Pancreas (tissue), 10 donors: ENCODE measurements around the gene CALB2. TPM values are rescaled to one million over a fixed set of nuclear protein-coding genes. Genes with fewer than 3 reads are reported as not detected.

Experiments used
- ATAC-seq, 4 donors: fragments of 200-7000 bp; cut with Tn5 transposase; one replicate each; pipeline versions ENCODE4 v1.8.0 to v1.9.1; 2020; ENCODE audit warnings: mild to moderate bottlenecking in 4 of 4, moderate library complexity in 4 of 4
- DNase-seq, 6 donors: peaks; one replicate each; pipeline ENCODE4 v3.0.0-alpha.2; 2020
- FAIRE-seq: peaks from 2 replicates; lab custom pipeline; 2012; peaks lifted over from hg19 to GRCh38; lab: Jason Lieb, UNC
- H3K27ac ChIP-seq, 4 donors: fragments of 200-600 bp; sonication (generic); 1 replicate in 3 of 4; 2 replicates in 1 of 4; pipeline versions ENCODE4 v1.5.0 to v1.8.0; 2020
- H3K27me3 ChIP-seq, 4 donors: fragments of 200-600 bp; one replicate each; pipeline ENCODE4 v1.8.0; 2021
- H3K36me3 ChIP-seq, 3 donors: fragments of 200-600 bp; sonication (generic) in 1 of 3; one replicate each; pipeline versions ENCODE4 v1.5.0 to v1.8.0; 2020 to 2021
- H3K4me1 ChIP-seq, 3 donors: fragments of 200-600 bp; one replicate each; pipeline ENCODE4 v1.8.0; 2021
- H3K4me3 ChIP-seq, 4 donors: fragments of 200-600 bp; sonication (generic) in 2 of 4; one replicate each; pipeline versions ENCODE4 v1.5.0 to v1.8.0; 2020 to 2021
- H3K9me3 ChIP-seq, 4 donors: fragments of 200-600 bp; one replicate each; pipeline ENCODE4 v1.8.0; 2021
- CTCF ChIP-seq, 4 donors: fragments of 200-600 bp; sonication (generic) in 3 of 4; IDR thresholded peaks; one replicate each; pipeline versions ENCODE4 v1.5.0 to v1.8.0; 2021; ENCODE audit warnings: antibody characterized with exemption in 4 of 4
- WGBS, 2 donors: extraction: QIAGEN DNeasy Blood & Tissue Kit; methylation state at CpG; one replicate each; pipeline ENCODE4 v1.1.7; 2013; 5-methylcytosine and 5-hydroxymethylcytosine counted together
- intact Hi-C, 3 donors: fragments of 100-400 bp; cut with DNase I; formaldehyde crosslinking; loops; one replicate each; pipeline versions ENCODE4 v1.11.1 to v1.14.2; 2022
- polyA plus RNA-seq, 2 donors: library from polyadenylated mRNA; stranded (reverse); fragments of 200-250 nt; gene quantifications; one replicate each; pipeline ENCODE4 v1.2.3, GENCODE V29; 2013
- total RNA-seq, 6 donors: library from RNA; stranded (reverse); fragmentation: NEBNext Ultra II Directional in 4 of 6; extraction: Animal tissue kit (Norgen Biotek cat#: 25700) in 4 of 6; gene quantifications; one replicate each; pipeline versions ENCODE4 v1.2.1 to v1.2.4, GENCODE V29; 2021 to 2023
- donor health status: healthy with polysubstance abuse.
- donor health status: DM: no; HTN: no; CAD: no; lungs with moderate emphysema.
- donor health status: DM: no; HTN: no; CAD: no.
- donor health status: control.
- donor health status: control.
- donor health status: Bipolar disorder and iron deficiency.
- donor health status: DM: yes; HTN: yes; CAD: no.
- donor health status: DM: no; HTN: no; CAD: no.
- donor health status: DM: no; HTN: no; CAD: no.
- donor health status: DM: yes; HTN: yes; CAD: no.

CALB2 gene
- total and polyA plus RNA-seq, 8 donors, result 0.13 to 2.5 (median 0.34) TPM

GRCh38 chr16:71327720-71328119 lies 30.8 kb upstream of the CALB2 start:
- H3K27ac ChIP-seq, result no peak overlapping the region
- intact Hi-C loops, result no loop called here
- DNase-seq, result no peak

GRCh38 chr16:71328151-71328550 lies 30.4 kb upstream of the CALB2 start:
- no peak for DNase-seq
- no peak for ATAC-seq
- intact Hi-C loops, result no loop called here
- no peak for FAIRE-seq
- H3K4me1 ChIP-seq, result no peaks in the 10 kb centered on the region
- peaks cover 0 to 5% (median 0%) of the 10 kb centered on the region in 4 donors for H3K27me3 ChIP-seq
- H3K27ac ChIP-seq, result no peak overlapping the region
- TF ChIP-seq CTCF (IDR thresholded peaks at IDR 0.05), result no peak
- peaks cover 0 to 2% (median 0%) of the 10 kb centered on the region in 4 donors for H3K9me3 ChIP-seq
- H3K4me3 ChIP-seq, result no peak overlapping the region
- no peaks in the 10 kb centered on the region for H3K36me3 ChIP-seq
- WGBS, 2 donors, result 69 to 83% methylated on average over 3 of the region's 3 CpGs

More at GRCh38 chr16:71327720-71328119, 30.8 kb upstream of the CALB2 start:
- H3K4me3 ChIP-seq, result no peak overlapping the region
- FAIRE-seq, result no peak
- H3K36me3 ChIP-seq, result no peaks in the 10 kb centered on the region
- no peak for ATAC-seq
- H3K27me3 ChIP-seq, result peaks cover 0 to 5% (median 0%) of the 10 kb centered on the region in 4 donors
- H3K4me1 ChIP-seq, result no peaks in the 10 kb centered on the region
- peaks cover 0 to 2% (median 0%) of the 10 kb centered on the region in 4 donors for H3K9me3 ChIP-seq
- no peak for TF ChIP-seq CTCF (IDR thresholded peaks at IDR 0.05)

- no peaks in the 10 kb centered on the region for H3K4me1 ChIP-seq
- no peaks in the 10 kb centered on the region for H3K27me3 ChIP-seq
- intact Hi-C loops, result no loop called here
- H3K36me3 ChIP-seq, result no peaks in the 10 kb centered on the region
- FAIRE-seq (no peak), ATAC-seq (no peak), DNase-seq (no peak)
- TF ChIP-seq CTCF (IDR thresholded peaks at IDR 0.05), result no peak
- no peak overlapping the region for H3K27ac ChIP-seq
- H3K4me3 ChIP-seq, result no peak overlapping the region
- no peaks in the 10 kb centered on the region for H3K9me3 ChIP-seq
- WGBS, 2 donors, result 38 to 52% methylated on average over 1 of the region's 1 CpG
Observed at GRCh38 chr16:71337631-71338030, 20.9 kb upstream of the CALB2 start.

- 59 to 65% methylated on average over 2 of the region's 2 CpGs for WGBS, 2 donors
- no peaks in the 10 kb centered on the region for H3K4me1 ChIP-seq
- H3K36me3 ChIP-seq, result no peaks in the 10 kb centered on the region
- no peaks in the 10 kb centered on the region for H3K9me3 ChIP-seq
- no peaks in the 10 kb centered on the region for H3K27me3 ChIP-seq
- H3K4me3 ChIP-seq, result no peak overlapping the region
- DNase-seq (no peak), ATAC-seq (no peak), FAIRE-seq (no peak)
- intact Hi-C loops, result no loop called here
- TF ChIP-seq CTCF (IDR thresholded peaks at IDR 0.05), result no peak
- no peak overlapping the region for H3K27ac ChIP-seq
Observed at GRCh38 chr16:71338193-71338592, 20.3 kb upstream of the CALB2 start.

- Histone ChIP-seq H3K27ac (no peak overlapping the region), H3K27me3 (no peaks in the 10 kb centered on the region), H3K9me3 (no peaks in the 10 kb centered on the region), H3K36me3 (no peaks in the 10 kb centered on the region), H3K4me3 (no peak overlapping the region), H3K4me1 (no peaks in the 10 kb centered on the region)
- no peak for ATAC-seq
- intact Hi-C loops, result no loop called here
- no peak for TF ChIP-seq CTCF (IDR thresholded peaks at IDR 0.05)
- DNase-seq, result no peak
- no peak for FAIRE-seq
- WGBS, 2 donors, result 77 to 78% methylated on average over 1 of the region's 1 CpG
Observed at GRCh38 chr16:71338632-71339031, 19.9 kb upstream of the CALB2 start.
